Activated CD4-positive, alpha-beta memory T cell treated with anti-CD3 and anti-CD28 coated beads for 36 hours (primary cell): Measurements from ENCODE around the gene SQOR. TPM values are rescaled to one million over a fixed set of nuclear protein-coding genes. Genes with fewer than 3 reads are reported as not detected.
"Not testable (repeated sequence)": the region's sequence is repeated elsewhere in the genome, so short reads cannot be mapped to it uniquely, and the experiment has no call there.

Experiments
- CTCF ChIA-PET: fragments of 350-600 bp; sonication (Branson Sonifier 250); formaldehyde crosslinking; loops from one replicate; lab custom pipeline; 2021; ENCODE audit warnings: antibody characterized with exemption, inconsistent platforms; lab: Charles Lee
- POLR2A ChIA-PET: fragments of 350-600 bp; sonication (Branson Sonifier 250); formaldehyde crosslinking; loops from one replicate; lab custom pipeline; 2021; ENCODE audit warnings: antibody characterized with exemption; lab: Charles Lee
- DNase-seq: peaks from one replicate; pipeline ENCODE4 v3.0.0-alpha.2; 2020
- H3K27ac Mint-ChIP-seq: one replicate; pipeline ENCODE4 v1.8.0; 2021; ENCODE audit warnings: mixed read lengths
- H3K27me3 Mint-ChIP-seq: one replicate; pipeline ENCODE4 v1.8.0; 2021; ENCODE audit warnings: mixed read lengths
- H3K36me3 Mint-ChIP-seq: one replicate; pipeline ENCODE4 v1.8.0; 2021; ENCODE audit warnings: mixed read lengths
- H3K4me1 Mint-ChIP-seq: one replicate; pipeline ENCODE4 v1.8.0; 2021; ENCODE audit warnings: low read depth, mixed read lengths
- H3K4me3 Mint-ChIP-seq: one replicate; pipeline ENCODE4 v1.8.0; 2021; ENCODE audit warnings: mild to moderate bottlenecking, mixed read lengths
- H3K9me3 Mint-ChIP-seq: one replicate; pipeline ENCODE4 v1.8.0; 2021; ENCODE audit warnings: mixed read lengths
- intact Hi-C: fragments of 100-400 bp; cut with micrococcal nuclease; formaldehyde crosslinking; loops from one replicate; pipeline ENCODE4 v1.15.1; 2023
- total RNA-seq, 2 experiments: library from RNA; stranded (reverse); gene quantifications; one replicate each; pipeline ENCODE4 v1.2.3, GENCODE V29; 2021

The SQOR gene
- total RNA-seq, 2 experiments from 2014 or later, result 181 to 194 TPM

GRCh38 chr15:45646220-45646619 lies 11.4 kb downstream of the SQOR start:
- ChIA-PET CTCF (interaction anchor here (0.6 to 2.3 kb wide), 6 partner anchors 9 to 59 kb away, joined by 3 to 11 read pairs (median 4); partner anchors contain the start of gene SQOR), POLR2A (interaction anchor here (0.8 to 4.4 kb wide), 3 partner anchors 10 to 58 kb away, joined by 5 to 55 read pairs (median 14); partner anchors contain the start of genes BLOC1S6 and SQOR)
- Mint-ChIP-seq H3K27ac (peak overlapping the region; percentile 90), H3K4me1 (peaks cover 80% of the 10 kb centered on the region), H3K9me3 (peaks cover 4% of the 10 kb centered on the region), H3K27me3 (no peaks in the 10 kb centered on the region), H3K36me3 (peaks cover 34% of the 10 kb centered on the region), H3K4me3 (peak overlapping the region; percentile 16)
- peak; percentile 45 for DNase-seq
- intact Hi-C loops, result no loop called here

- H3K36me3 Mint-ChIP-seq, result peaks cover 28% of the 10 kb centered on the region
- H3K4me1 Mint-ChIP-seq, result peaks cover 74% of the 10 kb centered on the region
- H3K27ac Mint-ChIP-seq, result no peak overlapping the region
- ChIA-PET CTCF (interaction anchor here (1.6 kb wide), 1 partner anchor 12 kb away, joined by 4 read pairs; no protein-coding TSS in a partner anchor), POLR2A (interaction anchor here (4.4 kb wide), 1 partner anchor 12 kb away, joined by 55 read pairs; the partner anchor contains the start of gene SQOR)
- peaks cover 4% of the 10 kb centered on the region for H3K9me3 Mint-ChIP-seq
- DNase-seq, result no peak
- intact Hi-C loops, result no loop called here
- H3K4me3 Mint-ChIP-seq, result no peak overlapping the region
- H3K27me3 Mint-ChIP-seq, result no peaks in the 10 kb centered on the region
These were observed 13.0 kb downstream of the SQOR start for GRCh38 chr15:45647828-45648227.

GRCh38 chr15:45648521-45649200 lies 13.8 kb downstream of the SQOR start:
- H3K36me3 Mint-ChIP-seq, result peaks cover 27% of the 10 kb centered on the region
- peaks cover 4% of the 10 kb centered on the region for H3K9me3 Mint-ChIP-seq
- peak overlapping the region; percentile 14 for H3K27ac Mint-ChIP-seq
- CTCF ChIA-PET, result interaction anchor here (0.7 to 2.2 kb wide), 2 partner anchors 8 to 15 kb away, joined by 3 to 7 read pairs; no protein-coding TSS in a partner anchor
- intact Hi-C loops, result no loop called here
- H3K4me1 Mint-ChIP-seq, result peaks cover 74% of the 10 kb centered on the region
- DNase-seq, result peak; percentile 23
- H3K27me3 Mint-ChIP-seq, result no peaks in the 10 kb centered on the region
- no peak overlapping the region for H3K4me3 Mint-ChIP-seq
- POLR2A ChIA-PET, result interaction anchor here (0.6 to 0.8 kb wide), 2 partner anchors 11 to 13 kb away, joined by 3 read pairs; no protein-coding TSS in a partner anchor

- POLR2A ChIA-PET, H3K27me3 Mint-ChIP-seq, H3K4me3 Mint-ChIP-seq, H3K9me3 Mint-ChIP-seq: not testable (repeated sequence)
- H3K27ac Mint-ChIP-seq, result peak overlapping the region; percentile 74
- peaks cover 72% of the 10 kb centered on the region for H3K4me1 Mint-ChIP-seq
- peaks cover 21% of the 10 kb centered on the region for H3K36me3 Mint-ChIP-seq
- DNase-seq, result peak; percentile 53
- CTCF ChIA-PET, result interaction anchor here (2.2 kb wide), 1 partner anchor 10 kb away, joined by 7 read pairs; no protein-coding TSS in a partner anchor
- intact Hi-C loops, result loop anchor here (2.0 kb wide), 1 partner anchor 15 kb away; the partner anchor contains the start of gene SQOR
These were observed 15.2 kb downstream of the SQOR start for GRCh38 chr15:45650007-45650406.

GRCh38 chr15:45650889-45651525 lies 16.2 kb downstream of the SQOR start:
- Mint-ChIP-seq H3K9me3 (peaks cover 4% of the 10 kb centered on the region), H3K27ac (no peak overlapping the region), H3K27me3 (no peaks in the 10 kb centered on the region), H3K4me3 (no peak overlapping the region), H3K4me1 (peaks cover 67% of the 10 kb centered on the region), H3K36me3 (peaks cover 17% of the 10 kb centered on the region)
- CTCF ChIA-PET, result interaction anchor here (2.2 kb wide), 1 partner anchor 11 kb away, joined by 7 read pairs; no protein-coding TSS in a partner anchor
- DNase-seq, result no peak
- intact Hi-C loops, result loop anchor here (2.0 kb wide), 1 partner anchor 16 kb away; the partner anchor contains the start of gene SQOR
- POLR2A ChIA-PET, result no interaction called here

- Mint-ChIP-seq H3K4me3 (no peak overlapping the region), H3K27ac (no peak overlapping the region), H3K36me3 (peaks cover 11% of the 10 kb centered on the region), H3K27me3 (no peaks in the 10 kb centered on the region), H3K9me3 (peaks cover 4% of the 10 kb centered on the region), H3K4me1 (peaks cover 63% of the 10 kb centered on the region)
- ChIA-PET CTCF (interaction anchor here (0.9 to 1.4 kb wide), 3 partner anchors 11 to 49 kb away, joined by 3 to 4 read pairs (median 3); no protein-coding TSS in a partner anchor), POLR2A (no interaction called here)
- DNase-seq, result no peak
- intact Hi-C loops, result no loop called here
These were observed 19.0 kb downstream of the SQOR start for GRCh38 chr15:45653702-45654424.

- intact Hi-C loops, result no loop called here
- ChIA-PET CTCF (no interaction called here), POLR2A (no interaction called here)
- Mint-ChIP-seq H3K27ac (no peak overlapping the region), H3K9me3 (peaks cover 4% of the 10 kb centered on the region), H3K4me1 (peaks cover 66% of the 10 kb centered on the region), H3K4me3 (no peak overlapping the region), H3K27me3 (no peaks in the 10 kb centered on the region), H3K36me3 (peaks cover 14% of the 10 kb centered on the region)
- no peak for DNase-seq
These were observed 19.9 kb downstream of the SQOR start for GRCh38 chr15:45654749-45655148.

- CTCF ChIA-PET, result no interaction called here
- Mint-ChIP-seq H3K27ac (peak overlapping the region; percentile 28), H3K4me1 (peaks cover 57% of the 10 kb centered on the region), H3K27me3 (no peaks in the 10 kb centered on the region), H3K9me3 (no peaks in the 10 kb centered on the region), H3K4me3 (no peak overlapping the region), H3K36me3 (peaks cover 24% of the 10 kb centered on the region)
- intact Hi-C loops, result no loop called here
- DNase-seq, result no peak
- POLR2A ChIA-PET, result no interaction called here
These were observed 22.4 kb downstream of the SQOR start for GRCh38 chr15:45657254-45657653.

- H3K4me1 Mint-ChIP-seq, result peaks cover 52% of the 10 kb centered on the region
These were observed 23.1 kb downstream of the SQOR start for GRCh38 chr15:45657764-45658545.

GRCh38 chr15:45660231-45660979 lies 25.6 kb downstream of the SQOR start:
- ChIA-PET POLR2A (interaction anchor here (0.6 to 1.4 kb wide), 2 partner anchors 11 to 18 kb away, joined by 3 read pairs; no protein-coding TSS in a partner anchor), CTCF (interaction anchor here (0.6 to 1.5 kb wide), 4 partner anchors 13 to 45 kb away, joined by 3 to 7 read pairs (median 4); no protein-coding TSS in a partner anchor)
- no peaks in the 10 kb centered on the region for H3K9me3 Mint-ChIP-seq
- no peak overlapping the region for H3K4me3 Mint-ChIP-seq
- peak overlapping the region; percentile 46 for H3K27ac Mint-ChIP-seq
- intact Hi-C loops, result no loop called here
- H3K27me3 Mint-ChIP-seq, result no peaks in the 10 kb centered on the region
- H3K36me3 Mint-ChIP-seq, result peaks cover 40% of the 10 kb centered on the region
- DNase-seq, result no peak
- peaks cover 42% of the 10 kb centered on the region for H3K4me1 Mint-ChIP-seq

More at GRCh38 chr15:45657764-45658545, 23.1 kb downstream of the SQOR start:
- intact Hi-C loops, result no loop called here
- H3K9me3 Mint-ChIP-seq, result no peaks in the 10 kb centered on the region
- no peak overlapping the region for H3K4me3 Mint-ChIP-seq
- CTCF ChIA-PET, result interaction anchor here (1.3 kb wide), 1 partner anchor 13 kb away, joined by 4 read pairs; no protein-coding TSS in a partner anchor
- peaks cover 27% of the 10 kb centered on the region for H3K36me3 Mint-ChIP-seq
- no peaks in the 10 kb centered on the region for H3K27me3 Mint-ChIP-seq
- peak overlapping the region; percentile 28 for H3K27ac Mint-ChIP-seq
- POLR2A ChIA-PET, result no interaction called here
- no peak for DNase-seq
